ENCODE data around the gene YKT6.

GRCh38 chr7:44232396-44232795 lies 31.6 kb downstream of the YKT6 start:
- no peak for TF ChIP-seq POLR2A (IDR thresholded peaks at IDR 0.05; ENCODE audit: low read depth, low read length)
- TF ChIP-seq POLR2AphosphoS5 (IDR thresholded peaks at IDR 0.05; ENCODE audit: low read depth, low read length): no peak
- TF ChIP-seq TAF1 (IDR thresholded peaks at IDR 0.05; ENCODE audit: borderline replicate concordance, low read depth, low read length): no peak

Measured in GM12892 (cell line).